Measurements from ENCODE around the gene CRHR1.
A peak's percentile ranks its signal among the peaks of the same experiment; 100 is the strongest.

Gene CRHR1

DNA sequence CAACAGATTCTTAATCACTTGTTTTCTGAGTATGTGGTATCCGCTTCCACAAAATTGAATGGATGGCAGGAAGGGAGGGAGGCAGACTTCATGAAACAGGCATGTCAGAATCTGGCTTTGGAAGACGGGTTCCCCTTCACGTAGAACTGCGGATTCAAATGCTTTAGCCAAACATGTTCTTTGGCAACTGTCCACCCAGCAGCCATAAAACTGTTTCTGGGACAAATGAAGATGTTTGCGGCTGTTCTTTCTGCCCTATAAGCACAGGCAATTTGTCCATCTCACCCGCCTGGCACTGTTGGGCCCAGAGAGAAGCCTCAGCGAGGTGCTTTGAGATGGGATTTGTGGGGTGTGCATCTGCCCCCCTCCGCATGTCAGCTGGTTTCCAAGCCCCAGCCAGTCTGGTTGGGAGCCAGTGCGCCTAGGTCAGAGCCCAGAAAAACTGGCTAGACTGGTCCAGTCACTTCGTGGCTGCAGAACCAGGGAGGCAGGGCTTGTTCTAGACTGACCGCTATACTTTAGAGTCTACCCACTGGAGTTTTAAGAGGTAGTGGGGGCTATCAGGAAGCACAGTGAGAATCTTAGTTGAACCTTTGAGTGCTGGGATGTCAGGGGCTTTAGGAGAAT lies 6.3 kb downstream of the CRHR1 start:
- no peak for DNase-seq

DNA sequence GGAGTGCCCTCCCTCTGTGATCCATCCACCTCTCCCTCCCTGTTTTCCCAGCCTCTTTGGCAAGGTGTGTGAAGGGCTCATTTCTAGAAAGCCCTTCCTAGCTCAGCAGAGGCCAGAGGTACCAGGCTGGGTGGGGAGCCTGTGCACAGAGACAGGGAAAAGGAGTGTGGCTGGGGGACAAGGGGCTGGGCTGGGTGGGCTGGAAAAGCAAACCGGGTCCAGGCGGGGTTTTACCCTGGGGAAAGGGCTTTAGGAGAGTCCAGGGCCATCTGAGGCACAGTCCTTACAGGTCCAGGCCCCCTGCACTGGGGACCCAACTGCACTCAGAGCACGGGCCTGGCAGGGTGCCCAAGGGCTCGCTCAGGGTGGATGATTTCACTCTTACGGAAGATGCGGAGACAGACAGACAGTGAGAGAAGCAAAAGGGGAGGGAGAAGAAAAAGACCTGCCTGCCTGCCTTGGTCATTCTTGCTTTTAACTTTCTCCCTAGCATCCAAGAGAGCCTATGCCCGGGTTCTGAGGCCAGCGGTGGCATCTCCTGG lies 7.0 kb downstream of the CRHR1 start:
- peak in 1 of 2 experiments; percentile 23 for DNase-seq

DNA sequence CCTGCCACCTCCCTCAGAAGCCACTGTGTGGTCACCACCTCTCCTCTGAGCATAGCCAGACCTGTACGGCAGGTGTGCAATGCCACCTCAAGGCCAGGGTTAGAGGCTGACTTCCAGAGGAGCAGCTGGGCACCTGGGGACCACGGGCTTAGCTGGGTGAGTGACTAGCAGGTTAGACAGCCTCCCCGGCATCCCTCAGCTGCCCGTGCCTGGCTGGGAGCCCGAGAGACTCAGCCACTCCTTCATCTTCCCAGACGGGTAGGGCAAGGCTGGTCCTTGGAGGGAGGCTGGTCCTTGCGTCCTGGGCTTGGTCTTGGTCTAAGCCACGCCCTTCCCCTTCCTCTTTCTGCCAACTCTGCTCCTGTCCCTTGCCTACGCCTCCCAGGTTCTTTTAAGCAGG lies 7.8 kb downstream of the CRHR1 start:
- peak in 1 of 2 experiments; percentile 33 for DNase-seq

DNA sequence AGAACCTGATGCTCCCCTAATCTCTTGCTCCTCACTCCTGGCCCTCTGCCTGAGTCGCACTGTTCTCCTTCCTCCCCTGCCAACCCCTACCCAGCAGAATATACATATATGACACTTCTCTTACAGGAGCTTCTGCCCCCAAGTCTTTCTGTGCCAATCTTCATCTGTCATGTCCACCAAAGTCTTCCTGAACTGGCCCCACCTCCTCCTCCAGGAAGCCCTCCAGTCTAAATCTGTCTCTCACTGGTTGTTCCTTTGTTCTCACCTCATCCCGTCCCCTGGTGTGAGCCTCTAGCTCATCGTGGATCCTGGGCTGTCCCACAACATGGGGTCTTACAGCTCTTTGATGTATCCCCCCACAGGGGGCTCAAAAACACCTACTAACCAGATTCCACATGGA lies 8.3 kb downstream of the CRHR1 start:
- DNase-seq: no peak

DNA sequence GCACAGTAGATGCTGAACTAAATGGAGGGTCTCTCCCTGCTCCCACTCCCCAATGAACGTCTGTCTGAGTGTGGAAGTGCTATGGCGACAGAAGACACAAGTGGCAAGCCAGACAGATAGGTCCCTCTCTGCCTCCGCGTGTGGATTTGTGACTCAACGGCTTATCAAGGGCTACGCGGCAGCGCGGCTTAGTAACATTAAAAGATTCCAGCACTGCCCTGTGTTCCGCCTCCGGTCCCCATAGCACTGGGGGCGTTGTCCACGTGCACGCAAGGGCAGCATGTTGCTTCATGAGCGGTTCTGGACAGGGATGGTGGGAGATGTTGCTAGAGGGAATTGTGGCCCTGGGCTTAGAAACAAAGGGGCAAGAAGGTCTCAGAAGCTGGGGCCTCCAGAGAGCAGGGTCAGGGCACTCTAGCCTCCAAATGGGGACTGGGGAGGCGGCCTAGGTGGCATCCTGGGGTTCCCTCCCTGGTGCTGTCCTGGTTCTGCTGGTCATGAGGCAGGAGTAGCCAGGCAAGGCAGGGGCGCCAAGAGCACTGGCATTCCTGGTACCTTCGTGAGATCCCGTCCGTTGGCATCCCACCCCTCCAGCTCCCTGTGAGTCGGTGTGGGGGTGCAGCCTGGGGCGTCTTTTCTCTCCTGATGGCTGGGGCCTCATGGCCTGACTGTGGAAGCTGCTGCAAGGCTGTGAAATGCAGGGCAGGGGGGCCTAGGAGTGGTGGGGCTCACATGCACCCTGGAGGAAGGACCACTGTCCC lies 9.1 kb downstream of the CRHR1 start:
- no peak for DNase-seq

DNA sequence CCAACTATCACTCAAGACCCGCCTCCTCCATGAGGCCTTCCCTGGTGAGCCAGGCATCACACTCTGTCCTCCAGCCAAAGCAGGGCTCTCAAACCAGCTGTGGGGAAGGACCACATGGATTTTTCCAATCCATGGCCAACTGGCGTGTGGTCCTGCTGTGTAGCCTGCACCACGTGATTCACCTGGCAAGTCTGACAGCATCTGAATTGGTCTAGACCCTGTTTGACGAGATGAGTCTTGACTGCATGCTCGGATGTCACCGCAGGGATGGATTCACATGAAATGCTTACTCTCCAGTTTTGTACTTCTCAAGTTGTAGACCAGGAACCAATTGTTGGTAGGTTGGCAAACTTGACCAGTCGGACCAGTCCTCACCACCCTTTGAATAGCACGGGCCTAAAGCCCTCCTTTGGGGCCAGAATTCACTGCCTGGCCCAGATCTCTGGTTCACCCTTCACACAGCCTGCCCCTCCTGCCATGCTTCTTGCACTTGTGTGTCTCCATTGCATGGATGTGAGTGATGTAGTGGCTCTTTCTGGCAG lies 9.9 kb downstream of the CRHR1 start:
- DNase-seq: no peak

DNA sequence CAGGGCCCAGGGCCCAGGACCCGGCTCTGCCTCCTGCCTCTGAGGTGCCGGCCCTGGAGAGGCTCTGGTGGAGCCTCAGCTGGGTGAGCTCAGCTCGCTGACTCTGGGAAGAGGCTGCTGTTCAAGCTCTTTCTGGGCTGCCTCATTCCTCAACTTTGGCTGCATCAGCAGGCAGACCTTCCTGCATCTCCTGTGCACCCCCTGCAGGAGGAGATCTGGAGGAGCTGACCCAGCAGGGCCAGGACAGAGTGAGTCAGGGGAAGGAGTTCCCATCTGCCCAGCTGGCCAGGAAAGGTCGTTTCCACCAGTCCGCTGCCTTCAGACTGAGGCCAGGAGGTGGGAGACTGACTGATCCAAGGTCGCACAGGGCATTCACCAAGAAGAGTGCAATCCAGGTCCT lies 10.7 kb downstream of the CRHR1 start:
- no peak for DNase-seq

DNA sequence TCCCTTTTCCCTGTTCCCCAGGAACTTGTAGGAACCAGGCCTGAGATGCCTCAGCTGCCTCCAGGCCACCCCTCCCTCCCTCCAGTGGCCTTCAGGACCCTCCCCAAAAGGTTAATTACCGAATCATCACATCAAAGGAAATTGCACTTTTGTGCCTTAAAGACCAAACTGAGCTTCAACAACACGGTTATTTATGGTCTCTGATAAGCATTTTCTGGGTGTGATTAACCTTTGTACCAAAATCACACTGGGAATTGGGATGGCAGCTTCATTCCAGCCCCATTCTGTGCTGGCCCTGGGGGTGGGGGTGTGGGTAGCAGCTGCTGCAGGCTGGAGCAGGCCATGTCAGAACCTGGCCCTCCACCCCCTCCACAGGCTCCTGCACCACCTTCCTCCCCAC lies 16.7 kb downstream of the CRHR1 start:
- no peak for DNase-seq

DNA sequence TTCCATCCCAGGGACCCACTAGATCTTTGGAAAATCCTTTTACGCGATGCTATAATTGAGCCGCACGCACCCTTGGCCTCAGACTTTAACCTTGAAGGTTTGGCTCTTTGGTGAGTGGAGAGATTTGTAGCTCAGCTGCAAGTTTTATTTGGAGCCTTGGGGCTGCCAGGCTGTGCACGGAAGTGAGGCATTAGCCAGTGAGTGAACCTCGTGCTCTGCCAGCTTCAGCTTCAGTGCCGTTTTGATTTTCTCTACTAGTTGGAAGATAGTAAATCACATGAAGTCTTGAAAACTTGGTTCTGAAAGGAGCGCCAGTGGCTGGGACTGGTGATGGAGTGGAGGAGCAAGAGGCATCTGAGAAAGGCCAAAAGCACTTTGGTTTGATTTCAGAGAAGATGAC lies 17.3 kb downstream of the CRHR1 start:
- no peak for DNase-seq

DNA sequence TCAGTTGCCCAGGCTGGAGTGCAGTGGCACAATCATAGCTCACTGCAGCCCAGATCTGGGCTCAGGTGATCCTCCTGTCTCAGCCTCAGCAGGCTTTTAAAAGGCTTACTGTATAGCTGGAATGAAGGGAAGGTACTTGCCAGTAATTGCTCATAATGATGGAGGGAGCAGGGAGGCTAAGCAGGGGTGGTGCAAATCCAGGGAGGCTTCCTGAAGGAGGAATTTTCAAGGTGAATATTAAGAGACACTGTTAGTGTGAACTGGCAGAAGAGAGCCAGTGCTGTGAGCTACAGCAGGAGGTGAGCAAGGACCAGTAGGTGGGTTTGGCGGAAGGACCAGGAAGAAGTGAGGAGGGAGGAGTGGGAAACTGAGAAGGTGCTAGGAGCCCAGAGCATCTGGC lies 24.7 kb downstream of the CRHR1 start:
- DNase-seq: no peak

DNA sequence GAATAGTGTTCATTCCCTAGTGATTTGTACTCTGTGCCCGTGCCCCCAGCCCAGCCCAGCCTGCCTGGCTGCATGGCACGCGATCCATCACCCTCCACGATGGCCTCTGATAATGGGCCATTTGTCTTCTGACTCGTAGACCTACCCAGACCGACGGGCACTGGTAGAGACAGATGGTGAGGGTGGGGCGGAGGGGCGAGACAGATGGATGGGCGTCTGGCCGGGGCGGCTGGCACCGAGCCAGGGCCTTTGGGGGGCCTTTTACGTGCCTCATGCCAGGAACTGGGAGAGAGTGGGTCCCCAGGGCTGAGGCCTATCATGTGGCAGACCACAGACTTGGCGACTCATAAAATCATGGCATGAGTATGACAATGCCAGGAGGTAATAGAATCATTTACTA lies 25.4 kb downstream of the CRHR1 start:
- no peak for DNase-seq

DNA sequence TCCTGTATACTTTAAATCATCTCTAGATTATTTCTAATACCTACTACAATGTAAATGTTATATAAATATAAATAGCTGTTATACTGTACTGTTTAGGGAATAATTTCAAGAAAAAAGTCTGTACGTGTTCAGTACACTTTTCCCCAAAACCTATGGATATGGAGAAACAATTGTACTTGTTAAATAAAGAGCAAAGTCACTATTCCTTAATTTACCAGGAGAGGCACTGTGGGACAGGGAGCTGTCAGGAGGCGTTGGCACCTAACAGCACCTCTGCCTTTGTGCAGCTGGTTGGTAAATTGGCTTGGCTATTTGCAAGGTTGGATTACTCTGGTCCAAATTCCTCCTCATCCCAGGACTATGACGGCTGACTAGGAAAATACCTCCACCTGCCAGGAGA lies 28.0 kb downstream of the CRHR1 start:
- peak; percentile 41 to 45 for DNase-seq

DNA sequence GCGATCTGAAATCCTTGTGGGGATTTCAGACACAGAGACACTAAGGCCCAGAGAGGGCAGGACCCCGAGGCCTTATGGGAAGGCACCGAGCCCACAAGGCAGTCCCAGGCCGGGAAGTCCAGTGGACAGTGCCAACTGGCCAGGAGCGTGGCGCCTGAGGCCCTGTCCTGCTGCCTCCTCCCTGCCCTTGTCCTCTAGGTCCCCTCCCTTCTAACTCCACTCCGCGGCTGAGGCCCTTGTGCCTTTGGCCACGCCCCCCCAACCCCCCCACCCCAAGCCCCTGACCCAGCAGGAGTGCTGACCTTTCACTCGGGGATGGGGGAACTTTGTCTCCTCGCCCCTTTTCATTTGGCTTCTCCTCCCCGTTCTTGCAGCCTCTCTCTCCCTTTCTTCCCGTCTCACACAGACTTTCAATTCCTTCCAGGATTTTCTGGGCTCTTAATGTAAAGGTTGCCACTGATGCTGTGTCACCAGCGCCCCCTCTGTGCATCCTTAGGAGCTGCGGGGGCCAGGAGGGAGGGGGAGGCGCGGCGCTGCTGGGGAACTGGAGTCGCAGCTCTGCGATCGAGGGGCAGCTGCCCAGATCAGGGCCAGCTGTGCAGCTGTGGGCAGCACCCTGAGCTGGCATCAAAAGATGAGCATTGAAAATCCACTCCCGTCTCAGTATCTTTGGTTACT lies 29.1 kb downstream of the CRHR1 start:
- peak; percentile 11 to 43 for DNase-seq

DNA sequence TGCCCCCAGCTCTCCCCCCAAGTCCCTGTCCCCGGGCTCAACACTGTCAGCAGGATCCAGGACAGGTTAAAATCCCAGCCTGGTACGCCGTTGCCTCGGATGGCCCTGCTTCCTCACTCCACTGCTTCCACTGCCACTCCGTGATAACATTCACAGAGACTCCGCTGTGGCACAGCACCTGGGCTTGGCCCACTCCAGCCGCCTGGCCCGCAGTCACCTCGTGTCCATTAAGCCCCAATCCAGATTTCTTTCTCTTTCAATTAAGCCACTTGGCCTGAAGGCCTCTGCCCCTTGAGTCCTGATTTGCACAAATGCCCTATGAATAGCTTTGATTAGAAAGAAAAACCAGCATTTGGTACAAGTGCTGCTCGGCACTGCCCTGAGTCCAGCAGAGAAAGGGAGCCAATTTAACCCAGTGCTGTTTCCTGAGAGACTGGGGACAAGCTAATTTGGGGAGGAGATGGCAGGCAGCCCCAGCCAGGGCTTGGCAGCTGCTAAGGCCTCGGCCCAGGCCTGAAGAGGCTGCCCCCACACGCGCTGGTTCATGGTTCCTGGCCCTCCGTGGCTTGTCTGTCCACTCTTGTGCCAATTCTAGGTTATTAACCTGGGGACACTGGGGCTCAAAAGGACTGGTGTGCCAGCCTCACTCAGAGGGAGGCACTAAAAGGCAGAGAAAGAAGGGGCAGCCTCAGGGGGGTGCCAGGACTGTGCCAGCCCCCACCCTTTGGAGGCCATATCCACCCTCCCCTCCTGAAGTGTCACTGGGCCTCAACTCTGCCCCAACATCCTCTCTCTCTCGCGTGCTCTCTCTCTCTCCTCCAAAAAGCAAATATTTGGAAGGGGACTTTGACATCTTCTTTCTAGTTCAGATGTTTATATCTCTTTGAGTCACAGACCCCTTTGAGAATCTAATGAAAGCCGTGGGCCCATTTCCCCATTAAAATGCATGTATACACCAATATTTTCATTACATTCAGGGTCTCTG lies 30.8 kb downstream of the CRHR1 start:
- DNase-seq: no peak

DNA sequence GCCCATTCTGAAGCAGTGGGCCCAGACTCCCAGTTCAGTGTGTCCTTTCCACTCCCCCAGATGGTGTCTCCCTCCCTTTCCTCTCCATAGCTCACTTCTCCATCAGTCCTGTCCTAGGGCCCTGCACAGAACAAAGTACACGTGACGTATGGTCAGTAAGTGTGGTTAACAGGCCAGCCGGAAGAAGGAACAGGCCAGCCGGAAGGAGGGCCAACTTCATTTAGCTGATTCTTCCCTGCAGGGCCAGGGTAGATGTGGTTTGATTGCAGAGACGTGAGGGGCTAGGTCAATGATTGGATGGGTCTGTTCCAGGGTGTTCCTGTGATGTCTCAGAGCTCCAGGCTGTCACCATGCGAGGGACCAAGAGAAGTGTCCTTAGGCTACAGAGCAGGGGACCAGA lies 31.6 kb downstream of the CRHR1 start:
- DNase-seq: no peak

DNA sequence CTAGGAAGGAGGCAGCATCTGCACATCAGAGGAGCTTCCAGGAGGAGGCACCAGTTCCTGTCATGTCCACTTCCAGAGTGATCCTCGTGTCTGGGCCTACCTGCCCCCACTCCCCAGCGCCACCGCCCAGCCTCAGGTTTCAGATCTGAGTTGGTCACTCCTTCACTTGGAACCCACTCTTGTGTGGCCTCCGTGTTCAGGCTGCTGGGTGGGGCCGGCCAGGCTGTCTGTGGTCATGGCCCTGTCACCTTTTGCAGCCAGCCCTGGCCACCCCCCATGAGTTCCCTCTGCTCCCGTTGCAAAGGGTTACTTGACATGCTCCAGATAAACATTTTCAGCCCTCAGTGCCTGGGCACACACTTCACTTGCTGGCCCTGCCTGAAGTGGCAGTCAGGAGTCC lies 33.9 kb downstream of the CRHR1 start:
- DNase-seq: no peak

DNA sequence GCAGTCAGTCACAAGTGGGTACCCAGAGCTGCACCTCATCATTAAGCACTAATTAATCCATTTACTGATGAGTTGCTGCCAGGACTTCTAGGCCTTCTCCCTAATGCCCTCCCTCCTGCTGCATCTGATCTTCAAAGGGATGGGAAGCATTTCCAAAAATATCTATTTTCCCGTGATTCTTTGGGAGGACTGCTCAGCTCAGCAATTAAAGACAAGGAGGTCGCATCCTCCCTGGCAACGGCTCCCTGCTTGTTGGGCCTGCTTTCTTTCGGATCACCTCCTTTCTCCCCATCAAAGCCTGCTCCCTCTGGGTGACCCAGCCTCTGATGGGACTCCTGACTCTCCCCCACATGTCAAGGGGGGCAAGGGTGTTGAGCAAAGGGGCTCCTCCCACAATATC lies 34.6 kb downstream of the CRHR1 start:
- DNase-seq: no peak

DNA sequence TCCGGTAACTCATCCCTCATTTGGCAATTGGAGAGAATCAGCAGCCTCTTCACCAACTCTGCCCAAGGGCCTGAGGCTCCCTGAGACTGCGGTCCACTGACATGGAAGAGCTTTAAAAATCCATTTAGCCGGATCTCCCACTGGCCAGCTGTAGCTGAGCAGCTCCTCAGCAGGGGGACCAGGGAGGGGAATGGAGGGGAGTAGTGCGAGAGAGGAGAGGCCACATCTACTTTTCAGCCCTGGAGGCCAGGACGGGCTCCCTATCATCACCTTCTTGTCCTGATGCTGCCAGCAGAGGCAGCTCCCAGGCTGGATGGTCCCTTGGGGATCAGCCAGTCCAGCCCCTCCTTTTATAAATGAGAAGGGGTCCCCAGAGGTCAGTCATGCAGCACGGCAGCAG lies 35.5 kb downstream of the CRHR1 start:
- no peak for DNase-seq

DNA sequence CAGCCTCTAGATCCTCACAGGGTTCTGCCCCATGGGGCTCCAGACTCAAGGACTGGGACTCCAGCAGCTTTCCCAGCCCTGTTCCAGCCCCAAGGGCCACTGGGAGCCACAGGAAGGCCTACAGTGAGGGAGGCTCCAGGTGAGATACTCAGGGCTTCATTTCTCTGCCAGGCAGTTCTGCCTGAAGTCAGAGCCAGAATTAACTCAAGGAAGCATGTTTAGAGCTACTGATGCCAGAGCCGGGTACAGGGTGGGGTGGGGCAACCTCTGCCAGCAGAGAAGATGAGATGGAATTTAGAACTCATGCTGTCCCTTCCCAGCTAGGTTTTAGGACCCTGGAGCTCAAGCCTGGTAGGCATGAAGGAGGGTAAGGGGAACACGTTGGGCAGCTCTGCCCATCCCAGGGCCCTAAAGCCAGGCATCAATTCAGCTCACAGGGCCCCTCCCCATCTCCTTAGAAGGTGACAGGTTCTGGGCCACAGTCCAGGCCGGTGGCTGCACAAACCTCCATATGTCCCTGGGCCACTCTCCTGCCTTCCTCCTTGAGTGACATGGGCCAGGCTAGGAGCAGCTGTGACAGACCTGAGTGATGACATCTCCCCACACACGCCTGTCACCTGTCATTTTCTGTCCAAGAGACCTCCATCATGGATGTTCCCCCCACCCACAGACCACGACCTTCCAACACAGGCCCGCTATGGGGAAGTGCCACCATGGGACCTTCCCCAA lies 36.1 kb downstream of the CRHR1 start:
- no peak for DNase-seq

DNA sequence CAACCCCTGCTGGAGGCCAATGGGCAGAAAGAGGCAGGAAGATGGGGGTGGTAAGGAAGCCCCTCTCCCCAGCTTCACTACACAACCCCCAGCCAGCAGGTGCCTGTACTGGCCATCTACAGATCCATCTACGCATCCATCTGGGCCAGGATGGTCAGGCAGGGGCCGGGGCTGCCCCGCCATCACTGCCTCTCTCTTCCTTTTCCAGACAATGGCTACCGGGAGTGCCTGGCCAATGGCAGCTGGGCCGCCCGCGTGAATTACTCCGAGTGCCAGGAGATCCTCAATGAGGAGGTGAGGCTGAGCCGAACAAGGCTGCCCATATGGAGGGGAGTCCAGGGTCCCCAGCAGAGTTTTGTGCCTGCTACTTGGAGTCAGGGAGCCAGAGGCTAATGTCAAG lies 37.0 kb downstream of the CRHR1 start:
- no peak for DNase-seq

DNA sequence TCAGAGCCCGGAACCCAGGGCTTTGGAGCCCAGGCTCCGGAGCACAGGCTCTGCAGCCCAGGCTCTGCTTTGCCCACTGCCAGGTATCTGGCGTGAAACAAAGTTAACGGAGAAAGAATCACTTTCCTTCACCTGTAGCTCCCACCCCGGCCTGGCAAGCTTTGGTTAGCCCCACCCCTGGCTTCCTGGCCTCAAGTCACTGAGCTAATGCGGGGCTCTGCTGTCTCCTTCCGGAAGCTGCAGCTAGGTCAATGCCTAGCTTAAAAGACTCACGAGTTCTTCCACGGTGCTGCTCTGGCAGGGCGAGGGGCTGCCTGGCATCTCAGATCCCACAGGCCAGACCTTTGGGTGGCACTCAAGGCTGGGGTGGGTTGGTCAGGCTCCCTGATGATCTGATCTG lies 39.5 kb downstream of the CRHR1 start:
- no peak for DNase-seq

DNA sequence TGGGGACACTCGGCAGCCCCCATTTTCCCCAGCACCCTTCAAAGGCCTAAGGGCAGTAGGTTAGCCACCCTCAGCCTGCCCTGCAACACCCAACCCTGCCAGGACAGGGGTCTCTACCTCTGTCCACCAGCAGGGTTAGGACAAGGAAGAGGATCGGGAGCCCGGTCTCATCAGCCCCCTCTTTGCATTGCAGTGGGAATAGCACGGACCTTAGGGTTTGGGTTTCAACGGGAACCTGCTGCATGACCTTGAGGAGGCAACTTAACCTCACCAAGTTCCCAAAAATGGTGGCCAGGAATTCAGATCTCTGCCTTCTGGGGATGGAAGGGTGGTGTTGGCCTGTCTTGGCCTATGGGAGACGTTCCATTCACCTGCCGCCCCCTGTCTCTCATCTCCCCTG lies 40.4 kb downstream of the CRHR1 start:
- no peak for DNase-seq
